T47D (cell line): ENCODE measurements around the gene SUSD3.
A peak's percentile ranks its signal among the peaks of the same experiment; 100 is the strongest.
"Not testable (repeated sequence)": the region's sequence is repeated elsewhere in the genome, so short reads cannot be mapped to it uniquely, and the experiment has no call there.

ENCODE experiments used
- DNase-seq, 2 experiments: peaks; one replicate each; pipeline versions ENCODE4 v3.0.0 to v3.0.0-alpha.2; 2011 to 2012; ENCODE audit warnings: low read depth in 1 of 2, low spot score in 1 of 2
- JUND ChIP-seq: IDR thresholded peaks from 2 replicates; pipeline ENCODE4 v1.6.1; 2012; ENCODE audit warnings: low read depth
- in situ Hi-C: cut with HindIII; loops from 2 replicates; pipeline ENCODE4 v1.10.0; 2016; ENCODE audit warnings: low sequenced_read_pairs, low pct_unique_long_range_greater_than_20kb

The SUSD3 gene

DNA sequence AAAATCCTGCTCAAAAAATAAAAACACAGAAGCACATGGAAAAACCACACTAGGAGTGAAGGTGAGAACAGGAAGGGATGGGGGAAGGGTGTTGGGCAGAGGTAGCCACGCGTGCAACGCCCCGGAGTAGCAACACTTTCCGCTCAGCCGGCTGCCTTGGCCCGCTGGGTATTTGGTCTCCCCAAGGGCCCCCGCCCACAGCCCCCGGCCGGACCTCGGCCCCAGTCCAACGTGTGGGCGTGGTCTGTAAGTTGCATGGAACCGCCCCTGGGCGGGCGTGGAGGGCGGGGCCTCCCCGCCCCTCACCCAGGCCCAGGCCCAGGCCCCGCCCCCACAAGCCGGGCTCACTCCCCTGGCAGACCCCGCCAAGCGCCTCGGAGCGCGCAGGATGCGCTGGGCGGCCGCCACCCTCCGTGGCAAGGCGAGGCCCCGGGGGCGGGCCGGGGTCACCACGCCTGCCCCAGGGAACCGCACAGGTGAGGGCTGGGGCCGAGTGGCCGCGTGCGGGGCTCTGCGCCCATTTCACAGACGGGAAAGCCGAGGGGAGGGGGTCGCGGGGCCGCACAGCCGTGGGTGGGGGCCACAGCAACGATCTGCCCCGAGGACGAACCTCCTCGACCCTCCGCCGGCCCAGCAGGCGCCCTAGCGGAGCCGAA, at the start of gene SUSD3:
TSS of gene SUSD3 (plus strand) at position 347 of the 656 bp plus-strand sequence. CDS start at position 389, 42 bp downstream.
- DNase-seq, result peak; percentile 51 to 86

DNA sequence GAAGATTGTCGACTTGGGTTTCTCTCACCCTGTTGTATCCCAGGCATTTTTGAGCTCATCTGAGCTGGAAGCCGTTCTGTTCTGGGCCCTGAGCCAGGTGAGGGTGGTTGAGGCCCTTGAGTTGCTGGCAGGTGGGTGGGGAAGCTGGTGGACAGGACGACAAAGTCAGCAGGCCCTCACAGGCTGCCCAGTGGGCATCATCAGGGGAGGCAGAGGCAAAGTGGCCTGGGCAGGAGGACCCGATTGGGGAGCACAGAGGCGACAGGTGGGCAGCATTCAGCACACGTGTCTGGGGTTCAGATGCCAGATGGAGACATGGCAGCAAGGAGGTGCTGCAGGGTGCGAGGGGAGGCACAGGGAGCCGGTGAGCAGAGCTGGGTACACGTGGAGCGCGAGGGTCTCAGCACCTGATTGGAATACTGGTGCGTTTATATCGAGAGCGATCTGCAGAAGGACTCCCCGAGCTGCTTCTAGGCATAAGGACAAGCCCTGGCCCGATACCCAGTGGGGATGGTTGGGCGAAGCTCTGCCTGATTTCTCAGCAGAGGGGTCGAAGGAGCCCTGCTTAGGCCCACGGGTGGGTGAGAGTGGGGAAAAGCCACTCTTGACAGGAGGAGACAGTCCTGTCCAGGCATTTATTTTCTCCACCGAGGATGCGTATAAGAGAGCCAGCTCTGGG, 49.0 kb upstream of the SUSD3 start:
- no peak for TF ChIP-seq JUND
- in situ Hi-C loops, result no loop called here

More for the DNA sequence above, at the start of gene SUSD3:
- TF ChIP-seq JUND, result no peak
- in situ Hi-C loops, result no loop called here

GRCh38 chr9:93010056-93010455, 48.4 kb upstream of the SUSD3 start:
- TF ChIP-seq JUND, result no peak
- no peak for DNase-seq
- in situ Hi-C loops, result no loop called here

More for the DNA sequence above, 49.0 kb upstream of the SUSD3 start:
- no peak for DNase-seq

GRCh38 chr9:93010704-93011103, 47.8 kb upstream of the SUSD3 start:
- in situ Hi-C loops, result no loop called here
- TF ChIP-seq JUND, result no peak
- no peak for DNase-seq

GRCh38 chr9:93011114-93011513, 47.4 kb upstream of the SUSD3 start:
- DNase-seq, result no peak

GRCh38 chr9:93012963-93013855, 45.3 kb upstream of the SUSD3 start:
- TF ChIP-seq JUND, result no peak
- no peak for DNase-seq
- in situ Hi-C loops, result no loop called here

More at GRCh38 chr9:93011114-93011513, 47.4 kb upstream of the SUSD3 start:
- in situ Hi-C loops, result no loop called here
- no peak for TF ChIP-seq JUND

DNA sequence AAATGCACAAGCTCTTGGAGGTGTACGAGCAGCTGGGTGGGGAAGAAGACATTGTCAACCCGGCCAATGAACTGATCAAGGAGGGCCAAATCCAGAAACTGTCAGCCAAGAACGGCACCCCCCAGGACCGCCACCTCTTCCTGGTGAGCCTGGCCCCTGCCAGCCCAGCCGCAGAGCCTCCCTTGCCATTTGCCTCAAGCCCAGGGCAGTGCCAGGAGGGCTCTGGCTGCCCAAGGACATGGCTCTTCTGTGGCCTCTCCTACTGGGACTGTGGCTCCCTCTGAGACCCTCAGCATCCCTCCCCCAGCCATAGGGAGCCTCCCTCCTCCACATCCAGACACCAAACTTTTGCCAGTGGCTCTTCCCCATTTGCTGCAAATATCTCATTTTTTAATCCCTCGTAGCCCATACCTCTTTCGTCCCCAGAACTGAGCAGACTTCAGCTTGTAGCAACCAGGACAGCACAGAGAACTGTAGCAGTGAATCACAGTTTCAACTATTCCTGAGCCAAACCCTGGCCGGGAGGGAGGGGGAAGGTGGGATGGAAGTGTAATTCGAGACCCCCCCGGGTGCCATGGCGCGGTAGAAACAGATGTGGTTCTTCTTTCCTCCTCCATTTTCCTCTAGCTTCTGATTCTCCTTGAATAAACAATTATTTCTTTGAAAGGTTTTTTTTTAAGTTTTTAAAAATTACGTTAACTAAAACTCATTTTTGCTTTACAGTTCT, 44.5 kb upstream of the SUSD3 start:
- in situ Hi-C loops, result no loop called here
- no peak for TF ChIP-seq JUND
- DNase-seq, result no peak

DNA sequence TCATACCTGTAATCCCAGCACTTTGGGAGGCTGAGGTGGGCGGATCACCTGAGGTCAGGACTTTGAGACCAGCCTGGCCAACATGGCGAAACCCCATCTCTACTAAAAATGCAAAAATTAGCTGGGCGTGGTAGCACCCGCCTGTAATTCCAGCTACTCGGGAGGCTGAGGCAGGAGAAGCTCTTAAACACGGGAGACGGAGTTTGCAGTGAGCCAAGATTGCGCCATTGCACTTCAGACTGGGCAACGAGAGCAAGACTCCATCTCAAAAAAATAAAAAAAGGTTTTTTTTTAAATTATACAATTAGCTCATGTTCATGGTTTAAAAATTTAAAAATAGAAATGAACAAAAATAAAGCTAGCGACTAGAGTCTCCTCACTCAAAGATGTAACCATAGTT, 43.3 kb upstream of the SUSD3 start:
- in situ Hi-C loops, DNase-seq: not testable (repeated sequence)

DNA sequence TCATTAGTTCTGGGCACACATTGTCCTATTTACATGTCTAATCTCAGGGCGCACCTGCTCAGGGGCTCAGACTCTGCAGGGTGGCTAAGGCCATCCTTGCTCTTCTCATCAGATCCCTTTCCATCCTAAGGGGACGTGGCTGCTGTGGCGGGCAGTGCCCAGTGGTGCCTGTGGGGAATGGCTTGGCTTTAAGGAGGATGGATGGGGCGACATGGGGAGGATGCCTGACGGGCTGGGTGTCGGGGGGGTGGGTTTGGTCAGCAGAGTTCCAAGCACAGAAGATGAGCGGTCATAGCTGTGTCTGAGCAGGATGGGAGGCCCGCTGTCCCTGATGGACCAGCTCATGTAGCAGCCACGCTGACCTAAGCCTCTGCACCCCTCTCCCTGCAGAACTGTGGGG, 40.9 kb upstream of the SUSD3 start:
- in situ Hi-C loops, result no loop called here
- no peak for TF ChIP-seq JUND
- no peak for DNase-seq

- in situ Hi-C loops, result no loop called here
- DNase-seq, result no peak
These were observed 38.4 kb upstream of the SUSD3 start for GRCh38 chr9:93020151-93020550.

GRCh38 chr9:93020771-93021670, 37.5 kb upstream of the SUSD3 start:
- in situ Hi-C loops, result no loop called here
- no peak for TF ChIP-seq JUND
- DNase-seq, result no peak

More at GRCh38 chr9:93020151-93020550, 38.4 kb upstream of the SUSD3 start:
- TF ChIP-seq JUND, result no peak
